ENCODE data around the gene LDB2.

LDB2 gene

DNA sequence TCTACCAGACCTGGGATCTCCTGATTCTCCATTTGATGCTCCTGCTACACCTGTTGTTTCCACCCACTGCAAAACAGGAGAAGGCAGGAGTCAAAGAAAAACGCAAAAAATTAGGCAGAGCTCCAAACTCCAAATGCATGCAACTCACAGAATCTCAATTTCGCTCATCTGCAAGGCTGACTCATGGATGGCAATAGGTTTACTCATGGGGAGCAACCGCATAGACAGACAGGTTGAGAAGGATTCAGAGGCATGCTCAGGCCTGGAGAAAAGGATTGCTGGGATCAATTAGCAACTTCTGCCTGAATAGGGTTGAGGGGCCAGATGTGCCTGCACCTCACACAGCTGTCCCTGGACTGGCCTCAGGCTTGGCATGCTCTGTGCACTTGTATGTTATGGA is 231.0 kb downstream of the LDB2 start:
- Histone ChIP-seq H3K79me2 (ENCODE audit: insufficient read depth, low read length) (no peaks in the 10 kb centered on the region), H3K9me2 (replicated peaks; ENCODE audit: low read depth, low read length) (no peaks in the 10 kb centered on the region), H3K9me3 (ENCODE audit: insufficient read depth, low read depth, low read length) (no peaks in the 10 kb centered on the region), H3K27me3 (ENCODE audit: insufficient read depth, low read length, poor library complexity, severe bottlenecking) (no peaks in the 10 kb centered on the region), H3F3A (ENCODE audit: low read depth) (no peaks in the 10 kb centered on the region), H3K4me1 (ENCODE audit: insufficient read depth, low read length, poor library complexity, severe bottlenecking) (no peaks in the 10 kb centered on the region), H3K4me3 (ENCODE audit: low read length, poor library complexity, severe bottlenecking) (no peak overlapping the region), H3K9ac (ENCODE audit: low read depth, low read length, poor library complexity, severe bottlenecking) (no peak overlapping the region), H2AFZ (ENCODE audit: low read length) (no peak overlapping the region), H3K36me3 (ENCODE audit: insufficient read depth, low read length) (no peaks in the 10 kb centered on the region), H4K20me1 (ENCODE audit: insufficient read depth, low read length, poor library complexity, severe bottlenecking) (no peaks in the 10 kb centered on the region), H3K4me2 (ENCODE audit: low read depth, low read length, poor library complexity, severe bottlenecking) (no peak overlapping the region)
- no peak for TF ChIP-seq EZH2phosphoT487 (IDR thresholded peaks at IDR 0.05; ENCODE audit: borderline replicate concordance)
- TF ChIP-seq, protein P1, sequence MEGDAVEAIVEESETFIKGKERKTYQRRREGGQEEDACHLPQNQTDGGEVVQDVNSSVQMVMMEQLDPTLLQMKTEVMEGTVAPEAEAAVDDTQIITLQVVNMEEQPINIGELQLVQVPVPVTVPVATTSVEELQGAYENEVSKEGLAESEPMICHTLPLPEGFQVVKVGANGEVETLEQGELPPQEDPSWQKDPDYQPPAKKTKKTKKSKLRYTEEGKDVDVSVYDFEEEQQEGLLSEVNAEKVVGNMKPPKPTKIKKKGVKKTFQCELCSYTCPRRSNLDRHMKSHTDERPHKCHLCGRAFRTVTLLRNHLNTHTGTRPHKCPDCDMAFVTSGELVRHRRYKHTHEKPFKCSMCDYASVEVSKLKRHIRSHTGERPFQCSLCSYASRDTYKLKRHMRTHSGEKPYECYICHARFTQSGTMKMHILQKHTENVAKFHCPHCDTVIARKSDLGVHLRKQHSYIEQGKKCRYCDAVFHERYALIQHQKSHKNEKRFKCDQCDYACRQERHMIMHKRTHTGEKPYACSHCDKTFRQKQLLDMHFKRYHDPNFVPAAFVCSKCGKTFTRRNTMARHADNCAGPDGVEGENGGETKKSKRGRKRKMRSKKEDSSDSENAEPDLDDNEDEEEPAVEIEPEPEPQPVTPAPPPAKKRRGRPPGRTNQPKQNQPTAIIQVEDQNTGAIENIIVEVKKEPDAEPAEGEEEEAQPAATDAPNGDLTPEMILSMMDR (conservative IDR thresholded peaks at IDR 0.05; ENCODE audit: low read length), result no peak

GRCh38 chr4:16665942-16666551 is 232.4 kb downstream of the LDB2 start:
- Histone ChIP-seq H3K9ac (ENCODE audit: low read depth, low read length, poor library complexity, severe bottlenecking) (no peak overlapping the region), H3K4me3 (ENCODE audit: low read length, poor library complexity, severe bottlenecking) (no peak overlapping the region), H3K36me3 (ENCODE audit: insufficient read depth, low read length) (no peaks in the 10 kb centered on the region), H3F3A (ENCODE audit: low read depth) (no peaks in the 10 kb centered on the region), H2AFZ (ENCODE audit: low read length) (no peak overlapping the region), H3K4me1 (ENCODE audit: insufficient read depth, low read length, poor library complexity, severe bottlenecking) (no peaks in the 10 kb centered on the region), H3K27me3 (ENCODE audit: insufficient read depth, low read length, poor library complexity, severe bottlenecking) (no peaks in the 10 kb centered on the region), H3K9me2 (replicated peaks; ENCODE audit: low read depth, low read length) (no peaks in the 10 kb centered on the region), H3K9me3 (ENCODE audit: insufficient read depth, low read depth, low read length) (no peaks in the 10 kb centered on the region), H3K79me2 (ENCODE audit: insufficient read depth, low read length) (no peaks in the 10 kb centered on the region), H3K4me2 (ENCODE audit: low read depth, low read length, poor library complexity, severe bottlenecking) (no peak overlapping the region), H4K20me1 (ENCODE audit: insufficient read depth, low read length, poor library complexity, severe bottlenecking) (no peaks in the 10 kb centered on the region)
- TF ChIP-seq, protein P1 (conservative IDR thresholded peaks at IDR 0.05; ENCODE audit: low read length), result no peak
- no peak for TF ChIP-seq EZH2phosphoT487 (IDR thresholded peaks at IDR 0.05; ENCODE audit: borderline replicate concordance)

- Histone ChIP-seq H3K36me3 (ENCODE audit: insufficient read depth, low read length) (no peaks in the 10 kb centered on the region), H3F3A (ENCODE audit: low read depth) (no peaks in the 10 kb centered on the region), H3K27me3 (ENCODE audit: insufficient read depth, low read length, poor library complexity, severe bottlenecking) (no peaks in the 10 kb centered on the region), H3K4me3 (ENCODE audit: low read length, poor library complexity, severe bottlenecking) (no peak overlapping the region), H3K4me2 (ENCODE audit: low read depth, low read length, poor library complexity, severe bottlenecking) (no peak overlapping the region), H4K20me1 (ENCODE audit: insufficient read depth, low read length, poor library complexity, severe bottlenecking) (no peaks in the 10 kb centered on the region), H3K9me2 (replicated peaks; ENCODE audit: low read depth, low read length) (no peaks in the 10 kb centered on the region), H3K9me3 (ENCODE audit: insufficient read depth, low read depth, low read length) (no peaks in the 10 kb centered on the region), H3K9ac (ENCODE audit: low read depth, low read length, poor library complexity, severe bottlenecking) (no peak overlapping the region), H3K4me1 (ENCODE audit: insufficient read depth, low read length, poor library complexity, severe bottlenecking) (no peaks in the 10 kb centered on the region), H2AFZ (ENCODE audit: low read length) (no peak overlapping the region), H3K79me2 (ENCODE audit: insufficient read depth, low read length) (no peaks in the 10 kb centered on the region)
- TF ChIP-seq, protein P1 (conservative IDR thresholded peaks at IDR 0.05; ENCODE audit: low read length), result no peak
- no peak for TF ChIP-seq EZH2phosphoT487 (IDR thresholded peaks at IDR 0.05; ENCODE audit: borderline replicate concordance)
Measured at GRCh38 chr4:16663732-16664131, 234.7 kb downstream of the LDB2 start.

Measured in Loucy (cell line).